ENCODE results near the gene FERMT3.

FERMT3 gene

GRCh38 chr11:64251016-64251752 is 44.7 kb downstream of the FERMT3 start, which contains the start of gene PLCB3:
Gene PLCB3, plus strand, starts transcription at chr11:64251530. Its CDS starts 120 bp downstream, at chr11:64251650.
- DNase-seq = peak; percentile 77

- no peak for DNase-seq
Observed at GRCh38 chr11:64251753-64252002, 45.2 kb downstream of the FERMT3 start.

GRCh38 chr11:64252003-64252872 is 45.7 kb downstream of the FERMT3 start:
- peak; percentile 74 for DNase-seq

- no peak for DNase-seq
Observed at GRCh38 chr11:64253043-64253442, 46.5 kb downstream of the FERMT3 start.

- no peak for DNase-seq
Observed at GRCh38 chr11:64253481-64253880, 47.0 kb downstream of the FERMT3 start.

- no peak for DNase-seq
Observed at GRCh38 chr11:64254326-64254725, 47.8 kb downstream of the FERMT3 start.

- no peak for DNase-seq
Observed at GRCh38 chr11:64255135-64256128, 48.9 kb downstream of the FERMT3 start.

- no peak for DNase-seq
Observed at GRCh38 chr11:64256300-64256699, 49.8 kb downstream of the FERMT3 start.

GRCh38 chr11:64258356-64258755 is 51.8 kb downstream of the FERMT3 start:
- DNase-seq = no peak

GRCh38 chr11:64258946-64259532 is 52.5 kb downstream of the FERMT3 start:
- no peak for DNase-seq

- no peak for DNase-seq
Observed at GRCh38 chr11:64259533-64260067, 53.1 kb downstream of the FERMT3 start.

- DNase-seq = no peak
Observed at GRCh38 chr11:64260147-64260708, 53.7 kb downstream of the FERMT3 start.

- no peak for DNase-seq
Observed at GRCh38 chr11:64261556-64262080, 55.1 kb downstream of the FERMT3 start.

- no peak for DNase-seq
Observed at GRCh38 chr11:64262271-64263002, 55.9 kb downstream of the FERMT3 start.

GRCh38 chr11:64263021-64263946 is 56.8 kb downstream of the FERMT3 start:
- DNase-seq = no peak

GRCh38 chr11:64263947-64264317 is 57.4 kb downstream of the FERMT3 start:
- no peak for DNase-seq

GRCh38 chr11:64264371-64264852 is 57.9 kb downstream of the FERMT3 start:
- no peak for DNase-seq

- DNase-seq = no peak
Observed at GRCh38 chr11:64265176-64266160, 58.9 kb downstream of the FERMT3 start.

Measured in NCI-H69 (cell line).